Left kidney (tissue), 2 donors: ENCODE data around the gene YPEL1. TPM values are rescaled to one million over a fixed set of nuclear protein-coding genes. Genes with fewer than 3 reads are reported as not detected.
A peak's percentile ranks its signal among the peaks of the same experiment; 100 is the strongest.
"Not testable (repeated sequence)": the region's sequence is repeated elsewhere in the genome, so short reads cannot be mapped to it uniquely, and the experiment has no call there.

Source experiments
- DNase-seq: peaks from one replicate; pipeline ENCODE4 v3.0.0-alpha.2; 2013
- polyA plus RNA-seq: library from polyadenylated mRNA; unstranded; fragments of 120-200 nt; gene quantifications from one replicate; pipeline ENCODE4 v1.2.1, GENCODE V29; 2013; ENCODE audit not compliant: insufficient read length

Gene YPEL1
- polyA plus RNA-seq, 1 donor: 20.9 TPM

DNA sequence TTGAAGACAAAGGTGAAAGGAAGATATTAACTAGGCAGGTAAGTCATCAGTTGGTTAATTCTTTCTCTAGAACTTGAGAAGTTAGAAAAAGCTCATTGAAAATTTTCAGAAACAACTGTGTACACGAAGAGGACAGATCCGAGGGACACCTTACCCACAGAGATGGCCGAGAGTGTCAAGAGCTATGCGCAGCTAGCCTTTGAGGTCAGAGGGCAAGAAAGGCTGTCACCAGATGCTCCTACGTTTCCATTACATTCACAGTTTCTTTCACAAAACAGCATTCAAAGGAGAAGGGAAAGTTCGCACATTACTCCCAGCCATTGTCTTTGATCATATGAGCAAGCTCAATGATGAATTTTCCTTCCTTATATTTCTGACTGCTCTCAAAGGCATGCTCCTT is 34.8 kb downstream of the YPEL1 start:
- no peak for DNase-seq

DNA sequence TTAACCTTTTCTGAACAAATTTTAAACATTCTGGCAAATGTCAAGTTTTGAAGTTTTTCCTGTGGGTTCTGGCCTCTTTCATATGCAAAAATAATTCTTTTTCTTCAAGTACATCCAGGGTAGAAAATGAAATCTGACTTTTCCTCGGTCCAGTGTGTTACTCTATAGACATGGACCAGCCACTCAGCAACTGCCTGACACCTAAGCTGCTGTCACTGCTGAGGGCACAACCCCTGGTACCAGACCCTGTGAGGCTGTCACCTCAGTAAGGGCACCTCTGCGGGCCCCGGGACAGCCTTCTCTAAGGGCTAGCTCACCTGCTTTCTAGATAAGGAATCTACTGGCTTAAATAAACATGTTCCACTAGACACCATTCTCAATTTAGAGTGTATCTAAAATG is 36.0 kb downstream of the YPEL1 start:
- no peak for DNase-seq

DNA sequence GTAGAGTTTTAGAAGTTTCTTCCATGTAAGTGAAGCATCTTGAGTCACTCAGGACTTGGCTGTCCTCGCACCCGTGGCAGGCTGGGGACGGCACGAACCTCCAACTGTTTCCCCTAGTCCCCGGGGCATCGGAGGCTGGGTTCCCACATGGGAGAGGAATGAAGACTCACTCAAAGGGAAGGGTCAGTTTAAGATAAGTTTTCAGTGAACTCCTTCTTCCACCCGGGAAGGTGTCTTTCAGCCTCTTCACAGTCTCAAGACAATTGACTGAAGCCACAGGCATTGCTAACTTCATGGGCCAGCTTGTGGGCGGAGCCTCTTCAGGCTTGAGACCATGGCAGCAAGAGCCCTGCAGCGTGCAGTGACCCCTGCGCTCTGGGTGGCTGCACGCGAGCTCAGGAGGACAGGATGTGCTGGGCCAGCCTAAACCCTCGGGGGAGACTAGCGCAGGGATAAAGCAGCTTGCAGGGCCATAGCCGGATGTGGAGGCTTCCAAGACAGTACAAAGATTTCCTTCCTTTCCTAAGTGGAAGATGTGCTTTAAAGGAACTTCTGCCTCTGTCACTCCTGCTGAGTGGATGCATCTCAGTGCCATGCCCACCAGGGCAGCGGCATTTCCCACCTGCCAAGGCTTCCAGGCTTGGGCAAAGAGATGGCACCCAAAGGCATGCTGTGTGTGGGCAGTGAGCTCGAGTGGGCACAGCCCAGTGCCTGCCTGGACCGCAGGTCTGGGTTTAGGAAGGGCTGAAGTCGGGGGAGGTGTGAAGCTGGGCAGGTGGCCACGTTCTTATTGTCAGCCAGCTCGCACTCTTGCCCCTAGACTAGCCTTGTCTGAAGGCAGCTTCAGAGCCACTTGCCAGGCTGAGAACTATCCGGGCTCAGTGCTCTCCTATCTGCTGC is 36.9 kb downstream of the YPEL1 start:
- peak; percentile 50 for DNase-seq

DNA sequence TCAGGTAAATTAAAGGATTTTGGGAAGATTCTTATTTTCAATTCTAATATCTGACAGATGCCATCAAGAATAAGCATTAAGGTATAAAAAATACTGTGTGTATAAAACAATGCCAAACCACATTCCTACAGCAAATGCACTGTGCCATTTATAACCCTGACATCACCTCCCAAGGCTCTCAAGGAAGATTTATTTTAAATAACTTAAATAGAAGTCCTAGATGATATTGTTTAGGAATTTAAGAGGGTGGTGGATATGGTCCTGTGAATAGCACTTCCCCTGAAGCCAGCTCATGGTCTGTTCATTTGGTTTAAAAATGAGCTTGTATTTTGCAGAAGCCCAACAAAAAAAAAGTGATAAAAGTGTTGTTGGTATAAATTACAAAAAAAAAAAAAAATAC is 37.7 kb downstream of the YPEL1 start:
- DNase-seq: no peak

DNA sequence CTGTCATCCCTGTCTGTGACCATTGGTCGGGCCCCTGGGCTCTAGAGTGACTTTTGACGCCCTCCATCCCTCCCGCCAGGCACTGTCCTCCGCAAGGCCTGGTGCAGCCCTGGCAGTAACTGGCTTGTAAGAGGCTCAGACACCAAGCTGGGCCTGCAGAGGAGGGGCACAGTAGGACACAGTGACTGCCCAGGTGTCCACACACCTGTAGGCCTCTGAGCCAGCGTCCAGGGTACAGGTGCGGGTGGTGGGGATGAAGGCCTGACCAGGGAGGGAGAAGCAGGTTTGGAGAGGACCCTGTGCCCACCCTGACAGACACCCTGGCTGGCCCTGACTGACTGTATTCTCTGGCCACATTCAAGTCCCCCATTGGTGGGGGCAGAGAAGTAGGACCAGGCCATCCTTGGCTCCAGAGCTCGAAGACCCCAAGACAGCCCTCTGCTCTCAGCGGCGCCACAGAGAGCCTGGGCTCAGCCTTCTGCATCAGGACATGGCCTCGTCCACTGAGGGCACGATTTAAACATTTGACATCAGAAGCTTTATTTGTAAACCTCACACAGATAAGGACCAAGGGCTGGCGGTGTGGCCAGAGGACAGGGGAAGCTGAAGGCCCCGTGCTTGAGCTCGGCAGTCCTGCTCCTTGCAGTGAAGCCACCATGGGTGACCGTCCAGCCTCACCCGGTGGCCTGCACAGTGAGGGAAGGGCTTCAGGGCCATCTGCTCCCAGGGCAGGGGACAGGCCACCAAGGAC is 38.4 kb downstream of the YPEL1 start:
- DNase-seq: no peak

DNA sequence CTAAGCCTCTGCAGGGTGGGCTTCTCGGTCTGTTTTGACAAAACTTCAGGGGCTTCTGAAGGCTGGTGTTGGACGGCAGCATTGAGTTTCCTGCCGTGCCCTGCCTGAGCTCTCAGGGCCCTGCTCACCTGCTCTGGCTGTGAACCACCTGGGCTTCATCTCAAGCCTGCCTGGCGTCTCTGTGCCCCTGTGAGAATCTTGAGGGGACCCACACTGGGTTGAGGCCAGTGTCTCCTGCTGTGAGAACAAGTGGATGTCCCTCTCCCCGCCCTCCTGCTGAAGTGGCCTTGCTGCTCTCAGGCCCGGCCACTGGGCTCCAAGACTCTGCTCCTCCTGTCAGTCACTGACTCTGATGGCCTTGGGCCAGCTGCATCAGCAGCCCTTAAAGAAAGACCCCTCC is 39.5 kb downstream of the YPEL1 start:
- DNase-seq: no peak

DNA sequence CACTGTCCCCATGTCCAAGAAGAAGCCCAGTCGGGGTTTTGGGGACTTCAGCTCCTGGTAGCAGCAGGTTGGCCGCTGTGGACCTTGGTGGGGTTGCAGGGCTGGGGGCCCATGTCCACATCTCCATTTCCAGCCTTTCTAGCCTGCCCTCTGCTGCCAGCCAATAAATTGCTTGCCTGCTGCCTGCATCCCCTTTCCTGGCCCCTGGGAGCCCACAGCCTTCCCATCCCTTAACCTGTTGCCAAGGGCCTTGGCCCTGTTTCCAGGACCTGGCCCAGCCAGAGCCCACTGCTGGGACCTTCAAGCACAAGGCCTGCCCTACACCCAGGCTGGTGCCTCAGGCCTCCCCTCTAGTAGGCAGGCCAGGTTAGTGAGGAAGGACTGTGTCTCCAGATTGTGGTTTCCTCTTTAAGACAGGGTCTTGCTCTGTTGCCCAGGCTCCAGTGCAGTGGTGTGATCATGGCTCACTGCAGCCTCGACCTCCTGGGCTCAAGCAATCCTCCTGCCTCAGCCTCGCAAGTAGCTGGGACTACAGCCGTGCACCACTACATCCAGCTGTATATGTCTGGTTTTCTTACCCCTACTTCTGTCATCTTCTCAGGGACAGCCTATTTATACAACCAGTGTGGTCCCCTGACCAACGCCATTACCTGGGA is 40.0 kb downstream of the YPEL1 start:
- DNase-seq: no peak

DNA sequence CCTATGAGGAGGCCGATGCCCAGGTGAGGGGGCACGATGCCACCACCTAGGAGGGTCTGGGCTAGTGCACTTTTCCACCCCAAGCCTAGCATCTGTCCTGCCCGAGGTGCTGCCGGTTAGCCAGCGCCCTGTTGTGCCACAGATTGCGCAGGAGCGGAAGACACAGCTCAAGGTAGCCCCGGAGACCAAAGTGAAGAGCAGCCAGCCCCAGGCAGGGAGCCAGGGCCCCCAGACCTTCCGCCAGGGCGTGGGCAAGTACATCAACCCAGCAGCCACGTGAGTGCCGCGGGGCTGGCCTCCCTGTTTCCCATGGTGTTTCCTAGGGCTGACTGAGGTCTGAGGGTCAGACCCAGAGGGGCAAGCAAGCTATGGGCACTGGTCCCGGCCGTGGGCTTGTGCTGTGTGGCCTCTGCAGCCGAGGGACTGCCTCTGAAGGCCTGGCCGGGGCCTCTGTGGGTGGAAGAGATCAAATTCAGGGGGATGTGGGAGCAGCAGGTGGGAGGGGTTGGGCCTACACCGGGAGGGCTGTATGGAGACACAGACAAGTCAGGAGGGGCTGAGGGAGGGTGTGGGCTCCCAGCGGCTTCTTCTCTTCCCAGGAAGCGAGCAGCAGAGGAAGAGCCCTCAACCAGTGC is 40.7 kb downstream of the YPEL1 start:
- DNase-seq: no peak

DNA sequence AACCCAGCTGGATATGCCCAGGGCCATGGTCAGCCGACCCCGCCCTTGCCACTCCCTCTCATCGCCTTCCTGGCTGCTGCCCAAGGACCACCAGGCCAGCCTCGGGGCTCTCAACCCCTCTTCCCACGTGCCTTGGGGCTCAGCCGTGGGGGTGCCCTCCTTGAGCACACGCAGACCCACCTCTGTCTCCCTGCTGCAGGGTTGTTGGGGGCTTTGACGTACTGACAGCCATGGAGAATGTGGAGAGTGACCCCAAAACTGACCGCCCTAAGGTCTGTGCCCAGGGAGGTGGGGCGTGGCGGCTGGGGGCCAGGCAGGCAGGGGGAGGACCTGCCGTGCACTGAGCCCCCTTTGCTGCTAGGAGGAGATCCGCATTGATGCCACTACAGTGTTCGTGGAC is 41.2 kb downstream of the YPEL1 start:
- no peak for DNase-seq

DNA sequence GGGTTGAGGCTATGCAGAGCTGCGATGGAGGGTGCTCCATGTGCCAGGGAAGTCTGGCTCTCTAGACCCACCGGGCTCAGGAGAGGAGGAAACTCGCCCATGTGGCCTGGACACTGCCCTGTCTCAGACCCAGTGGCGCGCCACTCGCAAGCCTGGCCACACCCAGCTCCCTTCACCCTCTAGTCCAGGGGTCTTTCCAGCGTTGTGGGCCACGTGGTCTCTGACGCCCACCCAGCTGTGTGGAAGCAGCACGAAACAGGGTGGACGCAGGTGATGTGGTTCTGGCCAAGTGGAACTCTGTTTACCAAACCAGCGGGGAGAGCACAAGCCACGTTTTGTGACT is 41.6 kb downstream of the YPEL1 start:
- DNase-seq: no peak

DNA sequence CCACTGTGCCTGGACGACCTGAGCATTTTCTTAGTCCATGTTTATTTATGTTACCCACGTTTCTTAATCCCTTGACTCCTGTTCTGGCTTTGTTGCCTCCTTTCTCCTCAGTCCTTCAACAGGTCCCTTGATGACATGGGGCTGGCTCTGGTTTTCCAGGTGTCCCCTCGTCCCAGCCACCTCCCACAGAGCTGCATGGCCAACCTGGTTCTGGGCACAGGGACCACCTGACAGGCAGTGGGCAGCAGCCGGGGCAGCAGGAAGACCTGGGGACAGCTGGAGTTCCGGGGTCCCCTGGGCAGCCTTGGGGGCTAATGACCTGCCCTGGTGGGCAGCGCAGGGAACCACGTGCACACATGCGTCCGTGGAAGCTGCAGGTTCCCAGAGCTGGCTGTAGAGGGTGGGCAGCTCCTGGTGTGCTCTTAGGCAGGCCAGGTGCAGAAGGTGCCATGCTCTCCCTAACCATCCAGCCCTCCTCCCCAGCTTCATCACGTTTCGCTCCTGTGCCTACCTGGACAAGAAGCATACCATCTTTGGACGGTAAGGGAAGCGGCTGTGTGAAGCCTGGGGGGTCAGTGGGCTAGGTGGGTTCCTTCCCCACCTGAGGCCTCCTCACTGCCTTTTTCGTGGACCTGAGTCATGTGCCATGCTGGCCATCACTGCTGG is 42.1 kb downstream of the YPEL1 start:
- no peak for DNase-seq

DNA sequence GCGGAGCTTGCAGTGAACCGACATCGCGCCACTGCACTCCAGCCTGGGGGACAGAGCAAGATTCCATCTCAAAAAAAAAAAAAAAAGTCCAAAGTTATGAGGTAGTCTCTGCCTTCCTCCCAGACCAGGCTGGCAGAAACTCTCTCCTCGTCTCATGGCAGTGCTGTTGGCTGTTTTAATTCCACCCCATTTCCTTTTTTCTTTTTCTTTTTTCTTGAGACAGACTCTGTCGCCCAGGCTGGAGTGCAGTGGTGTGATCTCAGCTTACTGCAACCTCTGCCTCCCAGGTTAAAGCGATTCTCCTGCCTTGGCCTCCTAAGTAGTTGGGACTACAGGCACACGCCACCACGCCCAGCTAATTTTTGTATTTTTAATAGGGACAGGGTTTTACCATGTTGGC is 42.7 kb downstream of the YPEL1 start:
- DNase-seq: not testable (repeated sequence)

DNA sequence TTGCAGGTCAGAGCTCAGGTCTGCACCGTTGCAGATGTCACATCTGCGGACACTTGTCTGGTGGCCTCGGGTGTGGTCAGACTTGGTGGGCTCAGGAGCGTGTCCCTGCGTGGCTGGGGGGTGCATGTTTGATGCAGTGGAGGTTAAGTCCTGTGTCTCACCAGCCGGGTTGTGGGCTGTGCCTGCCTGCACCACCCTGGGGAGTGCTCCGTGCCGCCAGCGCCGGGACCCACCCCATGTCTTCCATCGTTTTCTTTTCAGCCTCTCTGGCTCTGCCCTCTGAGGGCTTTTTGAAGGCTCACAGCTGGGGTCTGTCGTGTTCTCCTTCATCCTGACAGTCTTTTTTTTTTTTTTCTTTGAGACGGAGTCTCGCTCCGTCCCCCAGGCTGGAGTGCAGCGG is 43.8 kb downstream of the YPEL1 start:
- no peak for DNase-seq

DNA sequence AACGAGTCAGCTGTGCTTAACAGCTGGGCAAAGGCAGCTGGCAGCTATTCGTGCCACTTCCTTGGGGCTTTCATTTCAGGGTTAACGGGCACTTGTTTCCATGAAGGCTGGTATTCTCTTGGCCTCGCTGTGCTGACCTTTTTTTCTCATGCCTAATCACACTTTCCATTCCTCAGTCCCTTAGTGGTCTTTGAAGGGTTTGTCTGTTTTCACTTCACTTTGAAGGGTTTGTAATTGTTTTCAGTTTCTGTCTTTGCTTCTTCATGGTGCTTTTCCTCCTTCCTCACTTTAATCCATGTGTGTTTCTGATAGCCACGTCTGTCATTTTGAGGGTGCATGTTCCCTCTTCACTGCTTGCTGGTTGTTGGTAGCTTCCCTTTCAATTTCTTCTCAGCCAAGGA is 45.2 kb downstream of the YPEL1 start:
- DNase-seq: no peak

DNA sequence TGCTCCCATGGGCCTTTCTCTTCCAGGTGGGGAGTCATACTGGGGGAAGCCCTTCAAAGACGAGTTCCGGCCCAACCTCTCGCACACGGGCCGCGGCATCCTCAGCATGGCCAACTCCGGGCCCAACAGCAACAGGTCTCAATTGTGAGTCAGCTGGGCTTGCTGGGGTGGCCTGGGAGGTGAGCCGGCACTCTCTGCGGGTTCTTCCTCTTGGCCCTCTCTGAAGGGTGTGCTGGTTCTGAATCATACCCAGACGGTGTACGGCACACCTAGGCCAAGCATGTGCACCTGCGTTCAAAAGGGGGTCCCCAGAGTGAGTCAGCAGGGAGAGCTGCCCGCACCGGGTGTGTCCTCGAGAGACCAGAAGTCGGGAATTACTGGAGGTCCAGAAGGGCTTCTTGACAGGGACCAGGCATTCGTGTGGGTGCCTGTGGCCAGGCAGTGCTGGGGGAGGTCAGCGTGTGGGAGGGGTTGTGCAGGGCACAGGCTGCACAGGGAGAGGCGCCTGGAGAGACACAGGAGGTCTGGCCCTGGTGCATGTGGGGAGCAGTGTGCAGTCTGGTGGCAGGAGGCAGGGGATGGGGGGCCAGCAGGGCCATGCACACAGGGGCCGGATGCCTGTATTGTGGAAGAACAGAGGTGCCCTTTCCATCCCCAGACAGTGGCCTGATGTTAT is 46.8 kb downstream of the YPEL1 start:
- no peak for DNase-seq

DNA sequence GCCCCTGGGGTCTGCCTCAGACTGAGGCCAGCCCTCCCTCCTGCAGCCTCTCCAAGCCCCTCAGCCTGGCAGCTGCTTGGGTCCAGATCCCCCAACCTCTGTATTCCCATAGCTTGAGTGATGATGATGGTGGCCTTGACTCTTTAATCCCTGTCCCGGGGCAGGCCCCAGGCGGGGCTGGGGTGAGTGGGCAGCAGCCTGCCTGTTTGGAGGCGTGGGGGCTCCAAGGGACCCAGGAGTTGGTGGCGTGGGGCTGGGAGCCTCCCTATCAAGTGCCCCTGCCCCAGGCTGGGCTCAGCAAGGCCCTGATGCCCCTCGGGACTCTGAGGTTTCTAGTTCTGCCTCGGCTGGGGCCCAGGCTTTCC is 47.3 kb downstream of the YPEL1 start:
- no peak for DNase-seq

DNA sequence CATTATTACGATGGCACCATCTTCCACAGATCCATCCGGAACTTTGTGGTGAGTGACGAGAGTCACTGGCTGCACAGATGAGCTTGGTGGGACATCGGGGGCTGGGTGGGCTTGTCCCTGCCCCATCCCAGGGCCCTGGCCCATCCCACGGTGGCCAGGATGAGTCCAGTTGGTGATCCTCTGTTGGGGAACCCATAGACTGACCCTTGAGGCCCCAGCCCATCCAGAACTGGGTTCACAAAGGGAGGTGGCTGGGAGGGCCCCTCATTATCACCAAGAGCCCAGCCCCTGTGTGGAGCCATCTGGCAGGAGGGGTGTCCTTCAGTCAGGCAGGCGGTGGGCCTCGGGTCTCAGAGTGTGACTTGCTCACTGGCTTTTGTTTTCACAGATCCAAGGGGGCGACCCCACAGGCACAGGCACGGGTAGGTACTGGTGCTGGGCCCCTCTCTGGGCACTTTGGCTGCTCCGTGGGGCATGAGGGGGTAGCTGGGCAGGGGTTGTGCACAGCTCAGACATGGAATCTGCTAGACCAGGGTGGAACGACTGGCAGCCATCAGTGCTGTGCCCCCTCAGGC is 47.8 kb downstream of the YPEL1 start:
- no peak for DNase-seq

DNA sequence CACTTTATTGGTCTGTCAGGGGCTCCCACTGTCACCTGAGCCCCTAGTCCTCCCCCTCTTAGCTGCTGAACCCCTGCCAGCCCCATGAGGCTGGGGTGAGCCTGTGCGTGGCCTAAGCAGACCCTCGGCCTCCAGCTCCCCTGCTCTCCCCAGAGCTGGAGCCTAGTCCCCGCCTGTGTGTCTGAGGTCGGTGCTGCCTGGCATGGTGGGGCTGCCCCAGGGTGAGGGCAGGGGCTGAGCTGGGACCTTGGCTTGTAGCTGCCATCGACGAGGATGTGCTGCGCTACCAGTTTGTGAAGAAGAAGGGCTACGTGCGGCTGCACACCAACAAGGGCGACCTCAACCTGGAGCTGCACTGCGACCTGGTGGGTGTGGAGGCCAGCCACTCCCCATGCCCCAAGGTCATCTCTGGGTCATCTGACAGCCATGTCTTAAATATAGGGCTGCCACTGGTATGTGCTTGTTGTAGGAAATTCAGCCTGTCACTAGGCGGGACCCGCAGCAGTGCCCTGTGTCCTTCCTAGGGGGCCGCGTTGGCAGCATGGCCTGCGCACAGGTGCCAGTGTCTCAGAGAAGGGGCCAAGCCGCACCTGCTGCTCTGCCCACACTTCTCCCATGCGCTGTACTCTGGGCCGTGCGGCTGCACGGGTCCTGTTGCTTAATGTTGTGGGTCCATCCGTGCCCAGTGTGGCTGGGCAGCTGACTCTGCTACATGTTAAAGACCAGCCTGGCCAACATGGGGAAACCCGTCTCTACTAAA is 48.8 kb downstream of the YPEL1 start:
- DNase-seq: no peak

DNA sequence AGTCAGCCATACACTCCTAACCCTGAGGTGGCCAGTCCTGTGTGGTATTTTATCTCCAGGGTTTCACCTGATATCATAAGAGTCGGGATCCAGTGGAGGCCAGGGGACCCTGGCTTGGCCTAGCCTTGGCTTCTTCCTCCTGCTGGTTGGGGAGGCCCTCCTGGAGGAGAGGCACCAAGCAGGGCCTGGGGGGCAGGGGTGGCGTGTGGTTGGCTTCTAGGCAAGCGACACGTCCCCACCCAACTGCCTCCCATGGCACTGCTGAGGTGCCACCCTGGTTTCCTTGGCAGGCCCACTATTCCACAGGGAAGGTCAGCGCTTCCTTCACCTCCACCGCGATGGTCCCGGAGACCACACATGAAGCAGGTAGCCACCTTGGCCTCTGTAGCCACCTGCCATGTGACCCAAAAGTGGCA is 49.4 kb downstream of the YPEL1 start:
- DNase-seq: no peak

DNA sequence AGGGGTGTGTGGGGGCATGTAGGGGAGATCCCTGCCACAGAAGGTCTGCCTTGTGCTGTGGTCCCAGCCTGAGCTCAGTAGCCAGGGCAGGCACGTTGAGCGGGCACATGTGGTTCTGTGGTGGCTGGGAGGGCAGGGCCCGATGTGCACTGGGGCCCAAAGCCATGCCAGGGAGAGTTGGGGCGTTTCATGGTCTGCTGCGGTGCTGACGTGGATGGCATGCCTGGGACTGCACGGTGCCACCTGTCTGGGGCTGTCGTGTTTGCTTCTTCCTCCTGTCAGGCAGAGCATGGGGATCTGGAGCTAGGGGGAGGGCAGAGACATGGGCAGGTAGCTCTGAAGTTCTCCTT is 50.5 kb downstream of the YPEL1 start:
- DNase-seq: no peak
